Neuron (in vitro differentiated cells): Measurements from ENCODE around the gene MYO1F.

Experiments
- H2AFZ ChIP-seq: one replicate; pipeline ENCODE4 v1.6.1; 2013; ENCODE audit warnings: low read depth, mild to moderate bottlenecking, inconsistent platforms, low read length, moderate library complexity
- H3K27me3 ChIP-seq: one replicate; pipeline ENCODE4 v1.6.1; 2013; ENCODE audit warnings: low read length; ENCODE audit not compliant: insufficient read depth
- H3K36me3 ChIP-seq: one replicate; pipeline ENCODE4 v1.6.1; 2013; ENCODE audit warnings: low read length; ENCODE audit not compliant: insufficient read depth
- H3K4me1 ChIP-seq: one replicate; pipeline ENCODE4 v1.6.1; 2013; ENCODE audit warnings: low read length; ENCODE audit not compliant: insufficient read depth
- H3K4me3 ChIP-seq: 2 replicates; pipeline ENCODE4 v1.5.1; 2013; ENCODE audit warnings: mild to moderate bottlenecking, low read length, moderate library complexity
- H3K9me3 ChIP-seq: one replicate; pipeline ENCODE4 v1.6.1; 2013; ENCODE audit warnings: low read length

MYO1F gene

GRCh38 chr19:8539621-8540149 is 37.6 kb downstream of the MYO1F start:
- Histone ChIP-seq H3K27me3 (no peaks in the 10 kb centered on the region), H3K4me3 (no peak overlapping the region), H3K4me1 (no peaks in the 10 kb centered on the region), H3K36me3 (no peaks in the 10 kb centered on the region), H2AFZ (no peak overlapping the region), H3K9me3 (no peaks in the 10 kb centered on the region)

GRCh38 chr19:8537099-8537498 is 40.1 kb downstream of the MYO1F start:
- Histone ChIP-seq H3K4me3 (no peak overlapping the region), H3K27me3 (no peaks in the 10 kb centered on the region), H3K36me3 (no peaks in the 10 kb centered on the region), H3K4me1 (no peaks in the 10 kb centered on the region), H3K9me3 (no peaks in the 10 kb centered on the region), H2AFZ (no peak overlapping the region)

DNA sequence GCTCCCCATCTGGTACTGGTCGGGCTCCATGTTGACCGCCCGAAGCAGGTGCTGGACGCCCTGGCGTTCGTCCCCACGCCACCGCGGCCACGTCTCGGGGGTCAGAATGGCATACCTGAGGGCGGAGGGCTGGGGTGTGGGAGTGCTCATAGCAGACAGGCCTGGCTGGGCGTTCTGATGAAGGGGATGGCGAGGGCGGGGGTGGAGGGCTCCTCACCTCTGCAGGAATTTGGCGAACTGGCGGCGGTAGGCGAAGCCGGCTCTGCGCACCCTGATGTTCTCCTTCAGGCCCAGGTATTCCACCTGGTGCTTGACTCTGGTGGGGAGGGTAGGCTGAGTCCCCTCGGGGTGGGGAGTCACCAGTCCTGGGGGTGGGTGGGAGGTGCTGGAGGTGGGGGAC is 41.0 kb downstream of the MYO1F start:
- Histone ChIP-seq H2AFZ (no peak overlapping the region), H3K4me1 (no peaks in the 10 kb centered on the region), H3K9me3 (no peaks in the 10 kb centered on the region), H3K27me3 (no peaks in the 10 kb centered on the region), H3K36me3 (no peaks in the 10 kb centered on the region), H3K4me3 (no peak overlapping the region)

GRCh38 chr19:8532225-8532624 is 45.0 kb downstream of the MYO1F start:
- H2AFZ ChIP-seq, result no peak overlapping the region
- no peaks in the 10 kb centered on the region for H3K4me1 ChIP-seq

DNA sequence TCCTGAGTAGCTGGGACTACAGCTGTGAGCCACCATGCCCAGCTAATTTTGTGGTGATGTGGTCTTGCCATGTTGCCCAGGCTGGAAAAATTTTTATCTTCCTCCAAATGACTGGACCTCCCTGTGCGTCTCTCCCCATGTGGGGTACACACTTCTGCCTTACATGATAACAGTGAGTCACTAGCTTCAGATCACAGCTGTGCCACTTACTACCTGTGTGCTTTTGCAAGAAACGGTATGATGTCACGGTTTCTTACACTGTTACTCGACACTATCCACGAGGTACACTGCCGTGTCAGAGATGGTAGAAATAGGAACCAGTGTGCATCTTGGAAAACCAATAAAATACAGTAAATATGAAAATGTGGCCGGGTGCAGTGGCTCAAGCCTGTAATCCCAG is 45.8 kb downstream of the MYO1F start:
- H2AFZ ChIP-seq, result no peak overlapping the region
- no peaks in the 10 kb centered on the region for H3K27me3 ChIP-seq
- H3K4me3 ChIP-seq, result no peak overlapping the region
- H3K9me3 ChIP-seq, result no peaks in the 10 kb centered on the region
- peaks cover 6% of the 10 kb centered on the region for H3K4me1 ChIP-seq
- no peaks in the 10 kb centered on the region for H3K36me3 ChIP-seq

More at GRCh38 chr19:8532225-8532624, 45.0 kb downstream of the MYO1F start:
- Histone ChIP-seq H3K36me3 (no peaks in the 10 kb centered on the region), H3K4me3 (no peak overlapping the region), H3K9me3 (no peaks in the 10 kb centered on the region), H3K27me3 (no peaks in the 10 kb centered on the region)

DNA sequence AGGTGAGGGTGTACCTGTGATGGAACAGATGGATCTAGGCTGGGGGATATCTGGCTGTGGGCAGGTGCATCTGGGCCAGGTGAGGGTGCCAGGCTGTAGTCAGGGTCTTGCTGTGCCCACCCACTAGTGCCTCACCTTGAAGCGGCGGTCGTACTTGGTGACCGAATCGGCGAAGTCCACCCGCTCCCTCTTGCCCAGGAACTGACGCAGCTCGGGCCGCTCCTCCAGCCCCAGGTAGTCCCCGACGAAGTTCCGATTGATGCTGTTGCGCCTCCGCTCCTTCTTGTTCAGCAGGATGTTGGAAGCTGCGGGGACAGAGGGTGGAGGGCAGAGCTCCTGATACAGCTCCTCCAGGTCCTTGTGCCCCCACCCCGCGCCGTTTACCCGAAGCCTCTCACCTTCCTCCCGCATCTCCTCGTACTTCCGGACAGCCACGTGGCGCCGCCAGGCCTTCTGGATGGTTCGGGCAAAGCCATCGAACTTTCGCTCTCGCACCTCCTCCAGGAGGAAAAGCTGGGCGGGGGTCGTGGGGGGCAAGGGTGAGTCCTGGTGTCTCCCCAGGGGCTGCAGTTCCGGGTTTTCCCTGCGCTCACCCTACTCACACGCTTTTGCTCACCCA is 47.1 kb downstream of the MYO1F start:
- H2AFZ ChIP-seq, result no peak overlapping the region
- no peak overlapping the region for H3K4me3 ChIP-seq
- no peaks in the 10 kb centered on the region for H3K27me3 ChIP-seq
- peaks cover 6% of the 10 kb centered on the region for H3K4me1 ChIP-seq
- no peaks in the 10 kb centered on the region for H3K9me3 ChIP-seq
- H3K36me3 ChIP-seq, result no peaks in the 10 kb centered on the region

GRCh38 chr19:8529369-8530006 is 47.8 kb downstream of the MYO1F start:
- no peaks in the 10 kb centered on the region for H3K9me3 ChIP-seq
- H3K4me1 ChIP-seq, result peaks cover 6% of the 10 kb centered on the region
- no peak overlapping the region for H3K4me3 ChIP-seq
- no peaks in the 10 kb centered on the region for H3K36me3 ChIP-seq
- no peak overlapping the region for H2AFZ ChIP-seq
- H3K27me3 ChIP-seq, result no peaks in the 10 kb centered on the region

- no peak overlapping the region for H2AFZ ChIP-seq
- H3K4me1 ChIP-seq, result peaks cover 6% of the 10 kb centered on the region
- H3K9me3 ChIP-seq, result no peaks in the 10 kb centered on the region
- no peak overlapping the region for H3K4me3 ChIP-seq
- no peaks in the 10 kb centered on the region for H3K27me3 ChIP-seq
- no peaks in the 10 kb centered on the region for H3K36me3 ChIP-seq
Observed at GRCh38 chr19:8528500-8528899, 48.7 kb downstream of the MYO1F start.

DNA sequence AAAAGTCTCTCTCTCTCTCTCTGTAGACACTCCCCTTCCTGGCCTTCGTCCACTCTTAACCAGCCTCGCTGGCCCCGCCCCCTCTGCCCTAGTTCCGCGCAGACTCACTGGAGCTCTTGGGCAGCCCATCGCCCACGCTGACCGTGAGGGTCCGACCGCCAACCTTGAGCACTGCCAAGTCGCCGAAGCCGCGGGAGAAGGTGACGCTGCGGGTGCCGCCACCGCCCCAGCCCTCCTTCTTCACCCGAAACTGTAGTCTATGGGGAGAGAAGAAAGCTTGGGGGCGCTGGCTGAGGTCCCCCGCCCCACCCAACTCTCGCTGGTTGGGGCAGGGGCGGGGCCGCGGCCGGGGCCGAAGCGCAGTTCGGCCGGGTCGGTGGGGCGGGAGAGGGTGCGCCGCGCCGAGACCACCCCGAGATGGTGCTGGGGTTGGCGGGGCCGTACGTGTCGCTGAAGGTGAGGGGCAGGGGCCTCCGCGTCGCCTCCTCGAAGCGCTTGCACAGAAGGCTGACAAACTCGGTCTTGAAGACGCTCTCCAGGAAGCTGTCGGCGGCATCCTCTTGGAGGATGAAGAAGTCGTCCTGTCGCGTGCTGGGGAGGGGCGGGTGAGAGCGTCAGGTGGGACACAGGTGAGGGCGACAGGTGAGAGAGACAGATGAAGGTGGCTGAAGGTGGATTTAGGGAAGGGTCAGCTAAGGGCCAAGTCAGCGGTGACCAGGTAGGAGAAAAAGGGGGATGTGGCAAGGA is 50.7 kb downstream of the MYO1F start:
- Histone ChIP-seq H3K4me1 (peaks cover 6% of the 10 kb centered on the region), H3K4me3 (peak overlapping the region; percentile 66), H2AFZ (peak overlapping the region; percentile 89), H3K36me3 (no peaks in the 10 kb centered on the region), H3K9me3 (no peaks in the 10 kb centered on the region), H3K27me3 (no peaks in the 10 kb centered on the region)

GRCh38 chr19:8525401-8525684 is 51.9 kb downstream of the MYO1F start:
- H3K27me3 ChIP-seq, result no peaks in the 10 kb centered on the region
- peaks cover 6% of the 10 kb centered on the region for H3K4me1 ChIP-seq
- no peaks in the 10 kb centered on the region for H3K9me3 ChIP-seq
- no peaks in the 10 kb centered on the region for H3K36me3 ChIP-seq
- no peak overlapping the region for H2AFZ ChIP-seq
- peak overlapping the region; percentile 29 for H3K4me3 ChIP-seq

- Histone ChIP-seq H3K36me3 (no peaks in the 10 kb centered on the region), H3K27me3 (no peaks in the 10 kb centered on the region), H3K4me3 (no peak overlapping the region), H3K9me3 (no peaks in the 10 kb centered on the region), H3K4me1 (no peaks in the 10 kb centered on the region), H2AFZ (no peak overlapping the region)
Observed at GRCh38 chr19:8519388-8519787, 57.9 kb downstream of the MYO1F start.

DNA sequence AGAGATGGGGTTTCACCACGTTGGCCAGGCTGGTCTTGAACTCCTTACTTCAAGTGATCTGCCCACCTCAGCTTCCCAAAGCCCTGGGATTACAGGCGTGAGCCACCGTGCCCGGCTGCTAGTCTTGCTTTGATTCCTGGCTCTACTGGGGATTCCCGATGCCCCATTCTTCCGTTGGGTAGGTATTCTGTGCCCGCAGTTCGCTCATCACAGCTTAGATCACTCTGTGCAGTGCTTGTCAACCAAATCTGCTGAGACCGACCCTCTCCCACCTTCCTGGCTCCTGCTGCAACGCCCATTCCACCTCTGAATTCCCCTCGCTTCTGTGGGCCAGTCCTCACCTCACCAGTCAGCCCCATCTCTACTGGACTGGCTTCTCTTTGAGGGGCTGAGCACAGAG is 58.7 kb downstream of the MYO1F start:
- no peak overlapping the region for H3K4me3 ChIP-seq

GRCh38 chr19:8517551-8518442 is 59.4 kb downstream of the MYO1F start:
- peaks cover 6% of the 10 kb centered on the region for H3K4me1 ChIP-seq
- no peaks in the 10 kb centered on the region for H3K9me3 ChIP-seq
- H2AFZ ChIP-seq, result no peak overlapping the region
- no peak overlapping the region for H3K4me3 ChIP-seq
- no peaks in the 10 kb centered on the region for H3K36me3 ChIP-seq
- no peaks in the 10 kb centered on the region for H3K27me3 ChIP-seq

More for the DNA sequence above, 58.7 kb downstream of the MYO1F start:
- Histone ChIP-seq H3K4me1 (no peaks in the 10 kb centered on the region), H3K36me3 (no peaks in the 10 kb centered on the region), H2AFZ (no peak overlapping the region), H3K9me3 (no peaks in the 10 kb centered on the region), H3K27me3 (no peaks in the 10 kb centered on the region)
